Stimulated activated naive CD8-positive, alpha-beta T cell treated with anti-CD3 and anti-CD28 coated beads, Interleukin-15, Interleukin-2, amounts not matched to agents 100 ng/mL and 50 ng/mL, for 24 hours (primary cell): ENCODE results near the gene STAMBPL1.
"Not testable (repeated sequence)": the region's sequence is repeated elsewhere in the genome, so short reads cannot be mapped to it uniquely, and the experiment has no call there.

Experiments
- H3K27ac Mint-ChIP-seq: one replicate; pipeline ENCODE4 v1.8.0; 2021; ENCODE audit warnings: mild to moderate bottlenecking, mixed read lengths
- H3K27me3 Mint-ChIP-seq: one replicate; pipeline ENCODE4 v1.8.0; 2021; ENCODE audit warnings: mixed read lengths
- H3K36me3 Mint-ChIP-seq: one replicate; pipeline ENCODE4 v1.8.0; 2021; ENCODE audit warnings: low read depth, mixed read lengths
- H3K4me1 Mint-ChIP-seq: one replicate; pipeline ENCODE4 v1.8.0; 2021; ENCODE audit warnings: low read depth, mixed read lengths
- H3K4me3 Mint-ChIP-seq: one replicate; pipeline ENCODE4 v1.8.0; 2021; ENCODE audit warnings: mild to moderate bottlenecking, mixed read lengths
- H3K9me3 Mint-ChIP-seq: one replicate; pipeline ENCODE4 v1.8.0; 2021; ENCODE audit warnings: mixed read lengths

STAMBPL1 gene

GRCh38 chr10:88879534-88880281 lies at the start of gene STAMBPL1:
Gene STAMBPL1, plus strand, starts transcription at chr10:88880245. Its CDS starts 21,464 bp downstream, at chr10:88901709.
- Mint-ChIP-seq H3K4me3 (peak within 1 kb of the TSS; percentile 98), H3K27ac (peak within 1 kb of the TSS; percentile 96), H3K36me3 (peaks cover 23% of the 10 kb centered on the region), H3K4me1 (peaks cover 57% of the 10 kb centered on the region), H3K9me3 (no peaks in the 10 kb centered on the region), H3K27me3 (peaks cover 2% of the 10 kb centered on the region)

- H3K27ac Mint-ChIP-seq = peak overlapping the region; percentile 68
- H3K9me3 Mint-ChIP-seq = no peaks in the 10 kb centered on the region
- H3K36me3 Mint-ChIP-seq = no peaks in the 10 kb centered on the region
- peaks cover 65% of the 10 kb centered on the region for H3K4me1 Mint-ChIP-seq
- peaks cover 6% of the 10 kb centered on the region for H3K27me3 Mint-ChIP-seq
- H3K4me3 Mint-ChIP-seq = peak overlapping the region; percentile 58
Measured at GRCh38 chr10:88830643-88831268, 49.3 kb upstream of the STAMBPL1 start.

- H3K9me3 Mint-ChIP-seq = no peaks in the 10 kb centered on the region
- H3K27ac Mint-ChIP-seq = peak overlapping the region; percentile 45
- no peaks in the 10 kb centered on the region for H3K36me3 Mint-ChIP-seq
- peaks cover 56% of the 10 kb centered on the region for H3K4me1 Mint-ChIP-seq
- no peak overlapping the region for H3K4me3 Mint-ChIP-seq
- peaks cover 6% of the 10 kb centered on the region for H3K27me3 Mint-ChIP-seq
Measured at GRCh38 chr10:88831709-88832108, 48.3 kb upstream of the STAMBPL1 start.

- Mint-ChIP-seq H3K4me3 (no peak overlapping the region), H3K4me1 (peaks cover 51% of the 10 kb centered on the region), H3K27ac (no peak overlapping the region)
Measured at GRCh38 chr10:88832376-88832775, 47.7 kb upstream of the STAMBPL1 start.

GRCh38 chr10:88833156-88833555 lies 46.9 kb upstream of the STAMBPL1 start:
- Mint-ChIP-seq H3K27me3 (peaks cover 6% of the 10 kb centered on the region), H3K27ac (no peak overlapping the region), H3K9me3 (no peaks in the 10 kb centered on the region), H3K4me1 (peaks cover 43% of the 10 kb centered on the region), H3K4me3 (no peak overlapping the region), H3K36me3 (no peaks in the 10 kb centered on the region)

More at GRCh38 chr10:88832376-88832775, 47.7 kb upstream of the STAMBPL1 start:
- peaks cover 6% of the 10 kb centered on the region for H3K27me3 Mint-ChIP-seq
- H3K36me3 Mint-ChIP-seq = no peaks in the 10 kb centered on the region
- H3K9me3 Mint-ChIP-seq = no peaks in the 10 kb centered on the region

GRCh38 chr10:88833723-88834122 lies 46.3 kb upstream of the STAMBPL1 start:
- Mint-ChIP-seq H3K4me1 (peaks cover 39% of the 10 kb centered on the region), H3K9me3 (no peaks in the 10 kb centered on the region), H3K36me3 (no peaks in the 10 kb centered on the region), H3K27ac (no peak overlapping the region), H3K27me3 (peaks cover 6% of the 10 kb centered on the region), H3K4me3 (no peak overlapping the region)

- Mint-ChIP-seq H3K9me3 (no peaks in the 10 kb centered on the region), H3K4me1 (peaks cover 41% of the 10 kb centered on the region)
Measured at GRCh38 chr10:88835096-88835909, 44.7 kb upstream of the STAMBPL1 start.

GRCh38 chr10:88835910-88836221 lies 44.2 kb upstream of the STAMBPL1 start:
- peaks cover 39% of the 10 kb centered on the region for H3K4me1 Mint-ChIP-seq
- no peak overlapping the region for H3K27ac Mint-ChIP-seq
- no peaks in the 10 kb centered on the region for H3K9me3 Mint-ChIP-seq
- peaks cover 3% of the 10 kb centered on the region for H3K27me3 Mint-ChIP-seq
- H3K4me3 Mint-ChIP-seq = no peak overlapping the region
- no peaks in the 10 kb centered on the region for H3K36me3 Mint-ChIP-seq

More at GRCh38 chr10:88835096-88835909, 44.7 kb upstream of the STAMBPL1 start:
- Mint-ChIP-seq H3K36me3 (no peaks in the 10 kb centered on the region), H3K4me3 (no peak overlapping the region), H3K27ac (no peak overlapping the region), H3K27me3 (peaks cover 6% of the 10 kb centered on the region)

GRCh38 chr10:88837632-88838031 lies 42.4 kb upstream of the STAMBPL1 start:
- H3K9me3 Mint-ChIP-seq, H3K27ac Mint-ChIP-seq, H3K27me3 Mint-ChIP-seq, H3K36me3 Mint-ChIP-seq, H3K4me3 Mint-ChIP-seq: not testable (repeated sequence)
- peaks cover 33% of the 10 kb centered on the region for H3K4me1 Mint-ChIP-seq

- no peak overlapping the region for H3K27ac Mint-ChIP-seq
- H3K27me3 Mint-ChIP-seq = peaks cover 3% of the 10 kb centered on the region
- H3K36me3 Mint-ChIP-seq = no peaks in the 10 kb centered on the region
- H3K4me1 Mint-ChIP-seq = peaks cover 27% of the 10 kb centered on the region
- no peak overlapping the region for H3K4me3 Mint-ChIP-seq
- H3K9me3 Mint-ChIP-seq = no peaks in the 10 kb centered on the region
Measured at GRCh38 chr10:88838766-88839350, 41.2 kb upstream of the STAMBPL1 start.

- peaks cover 6% of the 10 kb centered on the region for H3K27me3 Mint-ChIP-seq
- no peak overlapping the region for H3K4me3 Mint-ChIP-seq
- H3K9me3 Mint-ChIP-seq = no peaks in the 10 kb centered on the region
- H3K4me1 Mint-ChIP-seq = peaks cover 25% of the 10 kb centered on the region
- no peak overlapping the region for H3K27ac Mint-ChIP-seq
- no peaks in the 10 kb centered on the region for H3K36me3 Mint-ChIP-seq
Measured at GRCh38 chr10:88840104-88840503, 39.9 kb upstream of the STAMBPL1 start.

- H3K4me1 Mint-ChIP-seq = peaks cover 25% of the 10 kb centered on the region
- no peak overlapping the region for H3K27ac Mint-ChIP-seq
- H3K9me3 Mint-ChIP-seq = no peaks in the 10 kb centered on the region
Measured at GRCh38 chr10:88840881-88841280, 39.2 kb upstream of the STAMBPL1 start.

GRCh38 chr10:88841316-88842111 lies 38.5 kb upstream of the STAMBPL1 start:
- Mint-ChIP-seq H3K4me3 (no peak overlapping the region), H3K9me3 (no peaks in the 10 kb centered on the region), H3K27me3 (peaks cover 6% of the 10 kb centered on the region), H3K4me1 (peaks cover 25% of the 10 kb centered on the region), H3K36me3 (no peaks in the 10 kb centered on the region), H3K27ac (no peak overlapping the region)

More at GRCh38 chr10:88840881-88841280, 39.2 kb upstream of the STAMBPL1 start:
- Mint-ChIP-seq H3K4me3 (no peak overlapping the region), H3K27me3 (peaks cover 6% of the 10 kb centered on the region), H3K36me3 (no peaks in the 10 kb centered on the region)

- H3K27me3 Mint-ChIP-seq = peaks cover 6% of the 10 kb centered on the region
- H3K36me3 Mint-ChIP-seq = no peaks in the 10 kb centered on the region
- H3K27ac Mint-ChIP-seq = no peak overlapping the region
- peaks cover 26% of the 10 kb centered on the region for H3K4me1 Mint-ChIP-seq
- no peak overlapping the region for H3K4me3 Mint-ChIP-seq
- H3K9me3 Mint-ChIP-seq = no peaks in the 10 kb centered on the region
Measured at GRCh38 chr10:88843171-88843570, 36.9 kb upstream of the STAMBPL1 start.
